WTC11 (cell line): ENCODE results near the gene POLR1G.

Experiments
- IRF2 ChIP-seq: sonication (generic); formaldehyde crosslinking; IDR thresholded peaks from 2 replicates; pipeline ENCODE4 v1.8.0; 2022; ENCODE audit warnings: low read depth, missing genetic modification reagents, borderline replicate concordance
- TF ChIP-seq, protein P1 (sequence below): sonication (generic); formaldehyde crosslinking; IDR thresholded peaks from 2 replicates; pipeline ENCODE4 v1.8.0; 2022; ENCODE audit warnings: mild to moderate bottlenecking, missing genetic modification reagents
- TF ChIP-seq, protein P2 (sequence below): fragments of 200-600 bp; IDR thresholded peaks from 2 replicates; pipeline ENCODE4 v1.8.0; 2022; ENCODE audit warnings: antibody characterized with exemption
- TF ChIP-seq, protein P3 (sequence below): sonication (generic); formaldehyde crosslinking; IDR thresholded peaks from 2 replicates; pipeline ENCODE4 v1.8.0; 2023; ENCODE audit warnings: mild to moderate bottlenecking, missing genetic modification reagents

DNA sequence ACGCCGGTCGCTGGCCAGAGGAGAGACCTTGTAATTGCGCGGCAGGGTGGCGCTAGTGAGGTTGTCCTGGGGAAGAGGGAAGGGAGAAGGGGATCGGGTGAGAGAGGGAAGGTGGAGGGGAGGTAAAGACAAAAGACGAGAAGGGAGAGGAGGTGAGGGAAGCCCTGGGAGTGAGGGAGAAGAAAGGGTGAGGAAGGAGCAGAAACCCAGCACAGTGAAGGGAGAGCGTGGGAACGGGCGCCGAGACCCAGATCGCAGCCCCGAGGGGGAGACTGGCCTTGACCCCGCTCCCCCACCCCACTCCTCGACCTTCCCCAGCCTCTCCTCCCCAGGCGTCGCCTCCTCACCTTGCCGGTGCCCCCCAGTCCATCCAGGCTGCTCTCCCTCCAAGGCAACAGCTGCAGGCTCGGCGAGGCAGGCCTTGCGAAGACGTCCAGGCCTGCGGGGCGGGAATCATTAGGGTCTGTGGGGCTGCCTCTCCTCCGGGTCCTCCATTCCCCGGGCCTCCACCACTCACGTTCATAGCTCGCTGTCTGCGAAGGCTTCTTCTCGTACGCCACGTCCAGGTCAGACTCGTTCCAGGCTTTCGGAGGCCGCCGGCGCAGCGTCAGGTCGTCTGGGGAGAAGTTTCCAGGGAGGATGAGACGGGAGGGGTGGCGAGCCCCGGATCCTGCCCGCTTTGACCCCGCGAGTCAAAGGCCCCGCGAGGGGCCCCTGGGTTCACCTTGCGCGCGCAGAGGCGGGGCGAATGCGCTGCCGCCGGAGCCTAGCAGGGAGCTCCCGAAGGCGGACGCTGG is 10.4 kb upstream of the POLR1G start:
- TF ChIP-seq, protein P1, sequence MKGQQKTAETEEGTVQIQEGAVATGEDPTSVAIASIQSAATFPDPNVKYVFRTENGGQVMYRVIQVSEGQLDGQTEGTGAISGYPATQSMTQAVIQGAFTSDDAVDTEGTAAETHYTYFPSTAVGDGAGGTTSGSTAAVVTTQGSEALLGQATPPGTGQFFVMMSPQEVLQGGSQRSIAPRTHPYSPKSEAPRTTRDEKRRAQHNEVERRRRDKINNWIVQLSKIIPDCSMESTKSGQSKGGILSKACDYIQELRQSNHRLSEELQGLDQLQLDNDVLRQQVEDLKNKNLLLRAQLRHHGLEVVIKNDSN (CRISPR knock-in tag) = no peak
- TF ChIP-seq, protein P2, sequence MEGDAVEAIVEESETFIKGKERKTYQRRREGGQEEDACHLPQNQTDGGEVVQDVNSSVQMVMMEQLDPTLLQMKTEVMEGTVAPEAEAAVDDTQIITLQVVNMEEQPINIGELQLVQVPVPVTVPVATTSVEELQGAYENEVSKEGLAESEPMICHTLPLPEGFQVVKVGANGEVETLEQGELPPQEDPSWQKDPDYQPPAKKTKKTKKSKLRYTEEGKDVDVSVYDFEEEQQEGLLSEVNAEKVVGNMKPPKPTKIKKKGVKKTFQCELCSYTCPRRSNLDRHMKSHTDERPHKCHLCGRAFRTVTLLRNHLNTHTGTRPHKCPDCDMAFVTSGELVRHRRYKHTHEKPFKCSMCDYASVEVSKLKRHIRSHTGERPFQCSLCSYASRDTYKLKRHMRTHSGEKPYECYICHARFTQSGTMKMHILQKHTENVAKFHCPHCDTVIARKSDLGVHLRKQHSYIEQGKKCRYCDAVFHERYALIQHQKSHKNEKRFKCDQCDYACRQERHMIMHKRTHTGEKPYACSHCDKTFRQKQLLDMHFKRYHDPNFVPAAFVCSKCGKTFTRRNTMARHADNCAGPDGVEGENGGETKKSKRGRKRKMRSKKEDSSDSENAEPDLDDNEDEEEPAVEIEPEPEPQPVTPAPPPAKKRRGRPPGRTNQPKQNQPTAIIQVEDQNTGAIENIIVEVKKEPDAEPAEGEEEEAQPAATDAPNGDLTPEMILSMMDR = no peak
- TF ChIP-seq, protein P3, sequence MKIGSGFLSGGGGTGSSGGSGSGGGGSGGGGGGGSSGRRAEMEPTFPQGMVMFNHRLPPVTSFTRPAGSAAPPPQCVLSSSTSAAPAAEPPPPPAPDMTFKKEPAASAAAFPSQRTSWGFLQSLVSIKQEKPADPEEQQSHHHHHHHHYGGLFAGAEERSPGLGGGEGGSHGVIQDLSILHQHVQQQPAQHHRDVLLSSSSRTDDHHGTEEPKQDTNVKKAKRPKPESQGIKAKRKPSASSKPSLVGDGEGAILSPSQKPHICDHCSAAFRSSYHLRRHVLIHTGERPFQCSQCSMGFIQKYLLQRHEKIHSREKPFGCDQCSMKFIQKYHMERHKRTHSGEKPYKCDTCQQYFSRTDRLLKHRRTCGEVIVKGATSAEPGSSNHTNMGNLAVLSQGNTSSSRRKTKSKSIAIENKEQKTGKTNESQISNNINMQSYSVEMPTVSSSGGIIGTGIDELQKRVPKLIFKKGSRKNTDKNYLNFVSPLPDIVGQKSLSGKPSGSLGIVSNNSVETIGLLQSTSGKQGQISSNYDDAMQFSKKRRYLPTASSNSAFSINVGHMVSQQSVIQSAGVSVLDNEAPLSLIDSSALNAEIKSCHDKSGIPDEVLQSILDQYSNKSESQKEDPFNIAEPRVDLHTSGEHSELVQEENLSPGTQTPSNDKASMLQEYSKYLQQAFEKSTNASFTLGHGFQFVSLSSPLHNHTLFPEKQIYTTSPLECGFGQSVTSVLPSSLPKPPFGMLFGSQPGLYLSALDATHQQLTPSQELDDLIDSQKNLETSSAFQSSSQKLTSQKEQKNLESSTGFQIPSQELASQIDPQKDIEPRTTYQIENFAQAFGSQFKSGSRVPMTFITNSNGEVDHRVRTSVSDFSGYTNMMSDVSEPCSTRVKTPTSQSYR (CRISPR knock-in tag) = no peak
- TF ChIP-seq IRF2 (CRISPR knock-in tag) = no peak
